Activated T-cell treated with anti-CD3 and anti-CD28 coated beads, Interleukin-2, amount 50 U/mL, for 24 hours (primary cell): Measurements from ENCODE around the gene APBA3.
A peak's percentile ranks its signal among the peaks of the same experiment; 100 is the strongest.

ENCODE experiments used
- DNase-seq: peaks from one replicate; pipeline ENCODE4 v3.0.0-alpha.2; 2020
- H3K27ac Mint-ChIP-seq: 2 replicates; pipeline ENCODE4 v1.8.0; 2020; ENCODE audit warnings: mild to moderate bottlenecking, mixed read lengths
- H3K27me3 Mint-ChIP-seq: 2 replicates; pipeline ENCODE4 v1.8.0; 2020; ENCODE audit warnings: mixed read lengths
- H3K36me3 Mint-ChIP-seq: 2 replicates; pipeline ENCODE4 v1.8.0; 2020; ENCODE audit warnings: low read depth, mixed read lengths
- H3K4me1 Mint-ChIP-seq: 2 replicates; pipeline ENCODE4 v1.8.0; 2020; ENCODE audit warnings: low read depth, mixed read lengths
- H3K4me3 Mint-ChIP-seq: 2 replicates; pipeline ENCODE4 v1.8.0; 2020; ENCODE audit warnings: mild to moderate bottlenecking, moderate library complexity, mixed read lengths
- H3K9me3 Mint-ChIP-seq: 2 replicates; pipeline ENCODE4 v1.8.0; 2020; ENCODE audit warnings: mixed read lengths

The APBA3 gene

DNA sequence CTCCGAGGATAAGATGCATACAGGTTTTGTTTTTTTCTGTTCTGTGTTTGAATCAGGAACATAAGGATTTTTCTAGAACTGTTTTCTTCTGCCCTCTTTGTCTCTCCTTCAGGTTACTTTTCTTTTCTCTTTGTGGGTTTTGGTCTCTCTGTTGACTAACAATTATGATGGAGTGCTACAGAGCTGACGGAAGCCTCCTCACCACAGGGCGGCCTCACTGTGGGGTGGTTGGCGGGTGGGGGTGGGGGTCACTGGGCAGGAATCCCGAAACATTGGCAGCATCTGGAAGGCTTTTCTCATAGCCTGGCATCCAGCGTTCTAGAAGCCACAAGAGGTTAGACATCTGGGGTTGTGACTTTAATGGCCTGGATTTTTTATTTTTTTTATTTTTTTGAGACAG lies 36.6 kb upstream of the APBA3 start:
- peak overlapping the region; percentile 66 for H3K27ac Mint-ChIP-seq
- no peak overlapping the region for H3K4me3 Mint-ChIP-seq

DNA sequence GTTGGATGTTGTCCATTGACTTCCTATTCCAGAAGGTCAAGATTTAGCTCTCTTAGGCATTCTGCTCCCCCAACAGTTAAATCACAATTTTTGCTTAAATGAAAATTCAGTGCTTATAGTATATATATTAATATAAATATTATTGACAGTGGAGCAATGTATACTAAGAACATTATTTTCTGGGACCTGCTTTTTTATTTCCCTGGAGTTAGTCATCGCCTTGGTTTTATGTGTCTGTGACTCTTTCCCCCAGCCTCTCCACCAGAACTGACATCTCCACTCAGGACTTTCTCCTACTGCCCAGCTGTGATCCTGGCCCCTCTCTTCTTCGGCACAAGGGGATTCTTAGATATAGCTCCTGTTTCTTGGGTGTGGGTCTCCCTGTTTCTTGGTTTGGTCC lies 34.9 kb upstream of the APBA3 start:
- H3K4me3 Mint-ChIP-seq: no peak overlapping the region
- H3K36me3 Mint-ChIP-seq: no peaks in the 10 kb centered on the region
- H3K9me3 Mint-ChIP-seq: peaks cover 6% of the 10 kb centered on the region
- no peaks in the 10 kb centered on the region for H3K27me3 Mint-ChIP-seq
- peaks cover 16% of the 10 kb centered on the region for H3K4me1 Mint-ChIP-seq
- no peak for DNase-seq
- no peak overlapping the region for H3K27ac Mint-ChIP-seq

More for the DNA sequence above, 36.6 kb upstream of the APBA3 start:
- Mint-ChIP-seq H3K9me3 (peaks cover 6% of the 10 kb centered on the region), H3K27me3 (no peaks in the 10 kb centered on the region), H3K36me3 (no peaks in the 10 kb centered on the region), H3K4me1 (peaks cover 21% of the 10 kb centered on the region)
- DNase-seq: no peak

DNA sequence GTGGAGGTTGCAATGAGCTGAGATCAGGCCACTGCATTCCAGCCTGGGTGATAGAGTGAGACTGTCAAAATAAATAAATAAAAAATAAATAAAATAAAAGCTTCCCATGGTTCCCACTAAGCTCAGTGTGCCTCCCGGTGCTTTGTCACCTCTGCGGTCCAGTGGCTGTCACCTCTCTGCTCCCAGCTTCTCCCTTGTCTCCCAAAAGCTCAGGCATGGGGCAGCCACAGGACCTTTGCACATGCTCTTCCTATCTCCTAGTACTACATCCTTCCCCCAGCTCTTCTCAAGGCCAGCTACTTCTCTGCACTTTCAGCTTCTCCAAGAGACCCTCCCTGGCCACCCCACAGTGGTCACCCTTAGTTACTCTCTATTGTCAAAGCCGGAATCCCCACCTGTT lies 32.3 kb upstream of the APBA3 start:
- Mint-ChIP-seq H3K9me3 (peaks cover 6% of the 10 kb centered on the region), H3K27me3 (no peaks in the 10 kb centered on the region), H3K4me3 (no peak overlapping the region), H3K27ac (no peak overlapping the region), H3K4me1 (peaks cover 8% of the 10 kb centered on the region), H3K36me3 (no peaks in the 10 kb centered on the region)
- DNase-seq: no peak

DNA sequence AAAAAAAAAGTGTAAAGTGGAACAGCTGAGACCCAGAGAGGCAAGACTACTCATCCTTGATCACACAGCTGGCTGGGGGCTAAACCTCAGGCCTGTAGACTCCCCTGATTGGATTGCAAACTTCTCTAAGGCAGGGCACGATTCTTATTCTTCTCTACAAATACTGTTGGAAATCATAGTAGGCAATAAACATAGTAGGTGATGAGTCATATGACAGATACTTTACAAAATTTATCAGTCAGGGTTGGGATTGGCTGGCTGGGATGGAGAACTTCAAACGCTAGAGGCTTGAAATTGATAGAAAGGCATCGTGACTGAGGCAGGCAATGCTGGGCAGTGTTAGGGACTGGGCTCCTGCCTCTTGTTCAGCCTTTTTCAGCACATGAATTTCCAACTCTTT lies 30.6 kb upstream of the APBA3 start:
- Mint-ChIP-seq H3K36me3 (no peaks in the 10 kb centered on the region), H3K4me3 (no peak overlapping the region), H3K4me1 (peaks cover 5% of the 10 kb centered on the region), H3K9me3 (peaks cover 6% of the 10 kb centered on the region), H3K27ac (no peak overlapping the region), H3K27me3 (no peaks in the 10 kb centered on the region)
- DNase-seq: no peak

DNA sequence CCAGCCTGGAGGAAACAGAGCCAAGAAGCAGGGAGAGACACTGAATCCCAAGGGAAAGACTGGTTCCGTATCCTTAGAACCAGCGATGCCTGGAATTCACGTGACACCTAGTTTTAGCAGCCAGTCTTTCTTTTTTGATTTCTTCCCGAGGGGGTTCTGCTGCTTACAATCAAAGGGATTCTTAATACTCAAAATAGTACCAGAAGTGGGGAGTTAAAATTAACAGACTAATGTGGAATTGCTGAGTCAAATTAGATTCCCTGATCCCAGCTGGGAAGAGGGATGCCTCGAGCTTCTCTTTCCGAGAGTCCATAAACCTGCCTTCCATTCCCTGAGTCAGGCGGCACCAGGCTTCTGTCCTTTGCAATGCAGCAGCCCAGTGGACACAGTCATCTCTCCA lies 29.4 kb upstream of the APBA3 start:
- no peak for DNase-seq
- H3K9me3 Mint-ChIP-seq: no peaks in the 10 kb centered on the region
- no peak overlapping the region for H3K27ac Mint-ChIP-seq
- H3K4me1 Mint-ChIP-seq: peaks cover 7% of the 10 kb centered on the region
- no peak overlapping the region for H3K4me3 Mint-ChIP-seq
- no peaks in the 10 kb centered on the region for H3K27me3 Mint-ChIP-seq
- no peaks in the 10 kb centered on the region for H3K36me3 Mint-ChIP-seq

DNA sequence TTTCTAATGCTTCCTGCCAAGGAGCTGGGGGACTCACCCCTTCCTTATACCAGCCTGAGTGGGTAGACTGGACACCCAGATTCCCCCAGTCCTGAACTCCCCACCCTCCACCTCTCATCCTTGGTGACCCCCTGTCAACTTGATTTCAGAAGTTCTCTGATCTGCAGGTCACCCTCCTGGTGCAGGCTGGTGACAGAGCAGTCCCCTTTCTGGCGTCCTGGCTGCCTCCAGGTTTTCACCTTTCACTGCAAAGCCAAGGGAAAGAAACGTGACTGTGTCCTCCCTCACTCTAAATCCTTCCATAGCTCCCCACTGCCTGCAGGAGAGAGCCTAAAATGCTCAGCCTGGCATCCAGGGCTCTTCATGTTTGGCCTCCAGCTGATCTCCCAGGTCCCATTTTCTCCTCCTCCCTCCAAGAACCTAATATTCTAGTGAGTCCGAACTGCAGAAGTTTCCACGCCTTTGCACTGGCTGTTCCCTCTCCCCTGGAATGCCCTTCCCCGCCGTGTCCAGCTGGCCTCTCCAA lies 28.8 kb upstream of the APBA3 start:
- Mint-ChIP-seq H3K9me3 (no peaks in the 10 kb centered on the region), H3K36me3 (peaks cover 3% of the 10 kb centered on the region), H3K4me1 (peaks cover 9% of the 10 kb centered on the region), H3K27me3 (no peaks in the 10 kb centered on the region), H3K27ac (no peak overlapping the region), H3K4me3 (no peak overlapping the region)
- DNase-seq: no peak

DNA sequence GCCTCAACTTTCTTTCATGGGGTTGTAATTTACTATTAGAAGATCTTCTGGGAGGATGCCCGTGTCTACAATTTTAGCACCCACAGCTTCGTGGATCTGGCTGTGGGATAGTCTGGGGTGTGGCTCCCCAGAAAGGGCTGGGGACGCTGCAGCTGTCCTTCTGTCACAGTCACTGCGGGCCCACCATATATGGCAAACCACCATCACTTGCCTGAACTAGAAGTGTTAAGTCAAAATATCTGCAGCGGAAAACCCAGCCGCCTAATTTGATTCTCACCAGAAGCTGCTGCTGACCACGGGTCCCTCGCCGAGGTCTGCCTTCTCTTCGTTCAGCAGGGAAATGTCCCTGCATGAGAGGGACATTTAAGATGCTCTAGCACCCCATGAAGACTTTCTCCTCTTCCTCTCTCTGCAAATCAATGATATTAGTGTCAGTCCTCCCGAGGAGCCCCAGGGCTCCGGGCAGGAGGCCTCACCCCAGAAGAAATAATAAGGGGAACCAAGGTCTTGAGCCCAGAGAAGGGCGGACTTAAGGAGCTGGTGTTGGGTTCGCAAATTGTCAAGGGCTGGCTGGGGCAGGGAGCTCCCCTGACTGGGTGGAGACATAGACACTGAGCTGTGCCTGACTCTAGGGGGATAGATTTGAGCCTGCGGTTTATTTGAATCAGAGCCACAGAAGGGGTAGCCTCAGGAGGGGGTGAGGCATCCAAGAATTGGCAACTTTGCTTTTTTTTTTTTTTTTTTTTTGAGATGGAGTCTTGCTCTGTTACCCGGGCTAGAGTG lies 27.7 kb upstream of the APBA3 start:
- DNase-seq: no peak
- peaks cover 17% of the 10 kb centered on the region for H3K4me1 Mint-ChIP-seq
- H3K27me3 Mint-ChIP-seq: peaks cover 2% of the 10 kb centered on the region
- H3K27ac Mint-ChIP-seq: no peak overlapping the region
- no peak overlapping the region for H3K4me3 Mint-ChIP-seq
- H3K36me3 Mint-ChIP-seq: peaks cover 12% of the 10 kb centered on the region
- H3K9me3 Mint-ChIP-seq: no peaks in the 10 kb centered on the region

DNA sequence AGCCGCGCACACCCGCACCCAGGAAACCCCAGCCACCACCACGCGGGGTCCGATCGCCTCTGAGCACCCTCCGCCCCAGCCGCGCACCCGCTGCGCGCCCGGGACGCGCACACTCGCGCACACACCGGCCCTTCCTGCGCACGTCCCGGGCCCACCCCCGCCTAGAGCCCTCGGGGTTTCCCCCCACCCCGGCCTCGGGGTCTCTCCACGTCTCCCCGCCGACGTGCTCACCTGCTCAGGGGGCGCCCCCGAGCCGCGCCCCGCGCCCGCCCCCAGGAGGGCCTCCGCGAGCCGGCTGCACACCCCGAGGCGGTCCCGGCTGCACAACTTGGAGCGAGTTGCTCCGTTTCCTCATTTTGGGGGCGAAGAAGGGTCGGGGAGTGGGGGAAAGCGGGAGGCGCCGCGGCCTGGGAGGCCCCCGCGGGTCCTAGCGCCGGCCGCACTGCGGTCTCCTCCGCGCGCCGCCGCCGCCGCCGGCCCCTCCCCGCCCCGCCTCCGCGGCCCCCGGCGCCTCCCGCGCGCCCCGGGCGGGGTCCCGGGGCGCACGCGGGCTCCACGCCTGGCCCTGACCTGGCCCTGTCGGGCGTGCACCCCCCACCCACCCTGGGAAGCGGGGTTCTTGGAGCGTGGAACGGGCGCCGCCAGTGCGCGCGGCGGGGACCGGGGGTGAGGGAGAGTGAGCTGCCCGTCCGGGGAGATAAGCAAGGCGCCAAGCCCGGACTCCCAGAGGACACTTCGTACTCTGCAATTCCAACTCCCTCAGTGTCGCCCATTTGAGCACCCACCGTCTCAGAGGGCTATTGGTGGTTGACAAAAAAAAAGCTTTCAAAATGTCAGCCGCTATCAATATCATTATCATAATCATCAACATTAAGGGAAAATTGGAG lies 24.7 kb upstream of the APBA3 start, which contains the start of gene MATK:
Gene MATK, minus strand, starts transcription at position 444 of the 887 bp plus-strand sequence. CDS start 1,246 bp downstream, outside the sequence.
- H3K4me3 Mint-ChIP-seq: peak within 1 kb of the TSS; percentile 83
- H3K9me3 Mint-ChIP-seq: peaks cover 13% of the 10 kb centered on the region
- peak; percentile 71 for DNase-seq
- H3K4me1 Mint-ChIP-seq: peaks cover 19% of the 10 kb centered on the region
- H3K36me3 Mint-ChIP-seq: peaks cover 37% of the 10 kb centered on the region
- peak within 1 kb of the TSS; percentile 82 for H3K27ac Mint-ChIP-seq
- peaks cover 2% of the 10 kb centered on the region for H3K27me3 Mint-ChIP-seq

DNA sequence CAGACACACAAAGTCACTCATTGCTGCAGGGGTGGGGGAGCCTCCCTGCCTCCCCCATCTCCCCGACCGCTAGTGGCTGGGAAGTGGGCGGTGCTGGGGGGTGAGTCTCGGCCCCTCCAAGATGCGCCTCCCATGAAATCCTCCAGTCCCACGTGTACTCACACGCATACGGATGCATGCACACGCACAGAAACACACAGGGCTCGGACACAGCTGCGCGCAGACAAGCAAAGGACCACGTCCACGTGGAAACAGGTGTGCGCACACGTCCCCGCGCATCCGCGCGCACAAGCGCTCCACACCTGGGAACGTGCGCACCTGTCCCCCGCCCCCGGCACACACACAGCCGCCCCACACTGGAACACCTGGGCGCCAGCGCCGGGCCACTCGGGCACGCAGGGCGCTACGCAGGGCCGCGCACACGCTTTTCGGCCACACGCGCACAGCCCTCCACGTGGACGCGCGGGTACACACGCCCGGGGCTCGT lies 24.0 kb upstream of the APBA3 start:
- peak overlapping the region; percentile 82 for H3K27ac Mint-ChIP-seq

DNA sequence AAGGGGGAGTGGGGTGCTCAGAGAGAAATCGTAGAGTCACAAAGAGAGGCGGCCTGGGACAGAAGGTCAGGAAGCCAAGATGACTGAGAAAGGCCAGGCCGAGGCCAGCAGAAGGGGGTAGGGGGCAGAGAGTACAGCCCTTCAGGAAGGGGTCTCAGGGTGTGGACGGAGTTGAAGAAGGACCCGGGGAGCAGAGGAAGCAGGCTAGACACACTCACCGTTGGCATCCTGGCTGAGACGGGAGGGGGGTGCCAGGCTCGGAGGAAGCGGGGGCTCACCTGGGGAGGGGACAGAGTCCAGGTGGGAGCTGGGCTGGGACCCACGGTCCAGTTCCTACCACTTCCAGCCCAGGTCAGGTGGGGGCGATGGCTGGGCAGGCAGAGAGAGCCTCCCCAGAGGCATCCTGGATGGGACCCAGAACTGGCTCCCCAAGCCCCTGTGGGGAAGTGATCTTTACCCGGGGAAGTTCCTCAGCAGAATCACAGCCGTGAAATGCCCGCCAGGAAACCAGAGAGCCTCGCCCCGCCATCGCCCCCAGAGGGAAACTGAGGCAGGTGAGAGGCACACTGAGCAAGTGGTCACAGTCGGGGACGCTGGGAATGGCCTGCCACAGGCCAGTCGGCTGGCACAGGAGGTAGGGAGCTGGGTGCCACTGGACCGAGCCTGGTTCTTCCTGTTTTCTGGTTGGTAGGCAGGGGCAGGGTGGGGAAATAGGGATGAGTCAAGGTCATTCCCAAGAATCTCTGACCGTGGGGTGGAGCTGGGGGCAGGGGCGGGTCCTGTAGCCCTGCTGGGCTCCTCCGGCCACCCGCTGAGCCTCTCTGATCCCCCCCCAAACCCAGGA lies 23.3 kb upstream of the APBA3 start:
- peaks cover 19% of the 10 kb centered on the region for H3K4me1 Mint-ChIP-seq
- peaks cover 13% of the 10 kb centered on the region for H3K9me3 Mint-ChIP-seq
- H3K27me3 Mint-ChIP-seq: peaks cover 2% of the 10 kb centered on the region
- DNase-seq: peak; percentile 47
- H3K4me3 Mint-ChIP-seq: peak overlapping the region; percentile 83
- H3K36me3 Mint-ChIP-seq: peaks cover 41% of the 10 kb centered on the region
- peak overlapping the region; percentile 82 for H3K27ac Mint-ChIP-seq

More for the DNA sequence above, 24.0 kb upstream of the APBA3 start:
- Mint-ChIP-seq H3K36me3 (peaks cover 41% of the 10 kb centered on the region), H3K9me3 (peaks cover 13% of the 10 kb centered on the region), H3K4me3 (peak overlapping the region; percentile 83), H3K27me3 (peaks cover 2% of the 10 kb centered on the region), H3K4me1 (peaks cover 19% of the 10 kb centered on the region)
- peak; percentile 68 for DNase-seq

DNA sequence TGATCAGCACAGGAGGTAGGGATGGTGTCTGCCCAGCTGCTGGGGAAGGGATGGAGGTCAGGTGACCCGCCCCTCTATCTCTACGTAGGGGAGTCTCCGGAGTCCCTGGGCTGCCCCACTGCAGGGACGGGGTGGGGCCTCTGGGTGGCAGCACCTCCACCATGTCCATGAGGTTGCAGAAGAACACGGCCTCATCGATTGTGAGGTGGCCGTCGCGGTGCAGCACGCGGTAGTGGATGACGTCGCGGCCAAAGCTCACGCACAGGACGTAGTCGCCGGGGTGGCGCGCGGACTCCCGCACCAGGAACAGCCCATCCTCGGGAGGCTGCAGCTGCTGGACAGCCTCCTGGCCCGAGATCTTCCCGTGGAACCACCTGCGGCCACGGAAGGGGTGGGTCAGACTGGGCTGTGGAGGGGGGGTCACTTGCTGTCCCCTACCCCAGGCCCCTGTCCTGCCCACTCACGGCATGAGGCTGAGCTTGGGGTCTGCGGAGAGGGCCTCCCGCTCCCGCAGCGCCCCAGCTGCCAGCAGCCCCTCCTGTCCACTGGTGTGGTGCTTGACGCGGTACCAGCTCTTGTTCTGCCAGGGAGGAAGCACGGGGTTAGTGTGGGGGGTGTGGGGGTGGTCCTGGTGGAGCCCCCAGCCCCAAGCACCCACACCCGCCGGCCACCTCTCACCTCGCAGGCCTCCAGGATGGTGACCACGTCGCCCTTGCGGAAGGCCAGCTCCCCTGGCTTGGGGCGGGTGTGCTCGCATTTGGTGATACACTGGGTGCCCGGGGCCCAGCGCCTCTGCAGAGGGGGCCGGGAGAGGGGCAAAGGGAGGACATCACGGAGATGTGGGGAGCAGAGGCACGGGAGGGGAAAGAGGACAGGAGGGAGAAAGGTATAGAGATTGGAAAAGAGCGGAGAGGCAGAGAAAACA lies 22.4 kb upstream of the APBA3 start:
- H3K27ac Mint-ChIP-seq: no peak overlapping the region
- peak; percentile 71 for DNase-seq
- peaks cover 13% of the 10 kb centered on the region for H3K9me3 Mint-ChIP-seq

DNA sequence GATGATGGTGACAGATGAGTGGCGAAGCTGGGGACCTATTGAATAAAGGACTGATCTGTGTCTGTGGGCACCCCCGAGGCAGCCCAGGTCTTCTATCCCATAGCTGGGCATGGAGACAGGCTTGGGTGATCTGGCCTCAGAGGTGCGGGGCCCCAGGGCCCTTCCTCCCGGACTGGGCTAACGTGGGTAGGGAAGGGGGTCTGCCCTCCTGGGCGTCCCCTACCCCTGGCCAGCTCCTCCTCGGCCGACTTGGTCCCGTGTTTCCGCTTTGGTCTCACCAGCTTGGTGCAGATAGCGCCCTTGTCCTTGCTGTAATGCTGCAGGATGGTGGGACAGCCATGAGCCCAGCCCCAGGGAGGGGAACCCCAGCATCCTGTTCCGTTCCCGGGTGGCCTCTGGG lies 21.4 kb upstream of the APBA3 start:
- H3K36me3 Mint-ChIP-seq: peaks cover 44% of the 10 kb centered on the region
- H3K27ac Mint-ChIP-seq: no peak overlapping the region
- H3K4me3 Mint-ChIP-seq: no peak overlapping the region

More for the DNA sequence above, 22.4 kb upstream of the APBA3 start:
- H3K36me3 Mint-ChIP-seq: peaks cover 41% of the 10 kb centered on the region
- H3K4me1 Mint-ChIP-seq: peaks cover 15% of the 10 kb centered on the region
- H3K27me3 Mint-ChIP-seq: peaks cover 2% of the 10 kb centered on the region
- peak overlapping the region; percentile 83 for H3K4me3 Mint-ChIP-seq

DNA sequence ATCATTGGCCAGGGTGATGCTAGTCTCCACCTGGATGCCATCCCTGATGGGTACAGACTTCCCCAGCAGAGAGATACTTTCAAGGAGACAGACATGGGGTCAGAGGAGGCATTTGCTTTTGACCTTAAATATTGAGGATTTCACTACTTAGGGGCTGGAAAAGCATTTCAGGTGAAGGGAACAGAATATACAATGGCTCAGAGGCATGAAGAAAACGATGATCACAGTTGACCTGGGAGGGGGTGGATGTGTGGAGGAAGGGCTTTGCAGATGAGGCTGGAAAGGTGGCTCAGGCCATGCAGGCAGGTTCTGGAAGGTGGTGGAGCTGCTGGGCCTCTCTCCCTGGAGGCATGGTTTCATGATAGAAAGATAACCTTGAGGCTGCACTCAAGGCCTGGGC lies 20.8 kb upstream of the APBA3 start:
- H3K27me3 Mint-ChIP-seq: peaks cover 2% of the 10 kb centered on the region
- H3K4me3 Mint-ChIP-seq: no peak overlapping the region
- no peak overlapping the region for H3K27ac Mint-ChIP-seq
- H3K36me3 Mint-ChIP-seq: peaks cover 44% of the 10 kb centered on the region
- peaks cover 14% of the 10 kb centered on the region for H3K4me1 Mint-ChIP-seq
- no peak for DNase-seq
- H3K9me3 Mint-ChIP-seq: peaks cover 13% of the 10 kb centered on the region

More for the DNA sequence above, 21.4 kb upstream of the APBA3 start:
- no peak for DNase-seq
- peaks cover 2% of the 10 kb centered on the region for H3K27me3 Mint-ChIP-seq
- H3K9me3 Mint-ChIP-seq: peaks cover 13% of the 10 kb centered on the region
- H3K4me1 Mint-ChIP-seq: peaks cover 14% of the 10 kb centered on the region
